GM12875 (cell line): ENCODE results near the gene KHDC1L.
"Not testable (repeated sequence)": the region's sequence is repeated elsewhere in the genome, so short reads cannot be mapped to it uniquely, and the experiment has no call there.

Experiments used
- H3K4me3 ChIP-seq: one replicate; pipeline ENCODE4 v1.5.1; 2011; ENCODE audit warnings: low read depth, low read length, control low read depth
- CTCF ChIP-seq: IDR thresholded peaks from 2 replicates; pipeline ENCODE4 v1.5.1; 2011; ENCODE audit warnings: low read depth, mild to moderate bottlenecking, control low read depth, inconsistent platforms, low read length, moderate library complexity, borderline replicate concordance; ENCODE audit not compliant: insufficient read depth

KHDC1L gene

GRCh38 chr6:73225396-73225795, at the start of gene KHDC1L:
Gene KHDC1L, minus strand, starts transcription at chr6:73225496. Its CDS starts 88 bp downstream, at chr6:73225408.
- no peak within 1 kb of the TSS for H3K4me3 ChIP-seq
- no peak for TF ChIP-seq CTCF

DNA sequence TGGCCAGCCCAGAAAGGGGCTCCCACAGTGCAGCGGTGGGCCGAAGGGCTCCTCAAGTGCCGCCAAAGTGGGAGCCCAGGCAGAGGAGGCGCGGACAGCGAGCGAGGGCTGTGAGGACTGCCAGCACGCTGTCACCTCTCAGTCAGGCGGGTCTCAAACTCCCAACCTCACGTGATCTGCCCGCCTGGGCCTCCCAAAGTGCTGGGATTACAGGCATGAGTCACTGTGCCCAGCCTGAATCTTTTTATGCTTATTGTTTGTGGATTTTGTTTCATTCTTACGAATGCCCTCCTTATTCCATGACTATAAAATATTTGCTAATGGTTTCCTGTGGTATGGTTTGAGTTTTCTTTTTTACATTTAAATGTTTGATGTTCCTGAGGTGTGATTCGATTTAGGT, 44.0 kb upstream of the KHDC1L start:
- not testable (repeated sequence) for H3K4me3 ChIP-seq

DNA sequence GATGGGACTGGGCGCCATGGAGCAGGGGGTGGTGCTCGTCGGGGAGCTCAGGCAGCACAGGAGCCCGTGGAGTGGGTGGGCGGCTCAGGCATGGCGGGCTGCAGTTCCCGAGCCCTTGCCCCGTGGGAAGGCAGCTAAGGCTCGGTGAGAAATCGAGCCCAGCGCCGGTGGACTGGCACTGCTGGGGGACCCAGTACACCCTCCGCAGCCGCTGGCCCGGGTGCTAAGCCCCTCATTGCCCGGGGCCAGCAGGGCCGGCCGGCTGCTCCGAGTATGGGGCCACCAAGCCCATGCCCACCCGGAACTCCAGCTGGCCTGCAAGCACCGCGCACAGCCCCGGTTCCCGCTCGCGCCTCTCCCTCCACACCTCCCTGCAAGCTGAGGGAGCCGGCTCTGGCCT, 43.6 kb upstream of the KHDC1L start:
- H3K4me3 ChIP-seq = not testable (repeated sequence)

- TF ChIP-seq CTCF = no peak
- H3K4me3 ChIP-seq = no peak overlapping the region
These were observed 39.1 kb upstream of the KHDC1L start for GRCh38 chr6:73264446-73264845.

DNA sequence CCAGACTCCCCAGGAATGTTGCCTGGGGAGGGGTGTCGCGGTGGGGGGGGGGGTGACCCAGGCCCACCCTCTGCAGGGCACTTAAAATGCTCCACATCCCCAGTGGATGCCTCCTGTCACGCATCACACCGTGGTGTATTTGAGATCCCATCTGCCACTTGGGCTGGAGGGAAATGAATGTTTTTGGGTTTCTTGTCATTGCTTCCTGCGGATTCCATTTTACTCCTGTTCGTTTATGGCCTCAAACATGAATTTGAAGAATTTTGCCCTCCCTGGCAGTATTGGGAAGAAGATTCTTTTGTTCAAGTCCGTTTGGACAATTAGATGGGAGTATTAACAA, 38.2 kb upstream of the KHDC1L start:
- peak overlapping the region; percentile 84 for H3K4me3 ChIP-seq
- TF ChIP-seq CTCF = no peak

DNA sequence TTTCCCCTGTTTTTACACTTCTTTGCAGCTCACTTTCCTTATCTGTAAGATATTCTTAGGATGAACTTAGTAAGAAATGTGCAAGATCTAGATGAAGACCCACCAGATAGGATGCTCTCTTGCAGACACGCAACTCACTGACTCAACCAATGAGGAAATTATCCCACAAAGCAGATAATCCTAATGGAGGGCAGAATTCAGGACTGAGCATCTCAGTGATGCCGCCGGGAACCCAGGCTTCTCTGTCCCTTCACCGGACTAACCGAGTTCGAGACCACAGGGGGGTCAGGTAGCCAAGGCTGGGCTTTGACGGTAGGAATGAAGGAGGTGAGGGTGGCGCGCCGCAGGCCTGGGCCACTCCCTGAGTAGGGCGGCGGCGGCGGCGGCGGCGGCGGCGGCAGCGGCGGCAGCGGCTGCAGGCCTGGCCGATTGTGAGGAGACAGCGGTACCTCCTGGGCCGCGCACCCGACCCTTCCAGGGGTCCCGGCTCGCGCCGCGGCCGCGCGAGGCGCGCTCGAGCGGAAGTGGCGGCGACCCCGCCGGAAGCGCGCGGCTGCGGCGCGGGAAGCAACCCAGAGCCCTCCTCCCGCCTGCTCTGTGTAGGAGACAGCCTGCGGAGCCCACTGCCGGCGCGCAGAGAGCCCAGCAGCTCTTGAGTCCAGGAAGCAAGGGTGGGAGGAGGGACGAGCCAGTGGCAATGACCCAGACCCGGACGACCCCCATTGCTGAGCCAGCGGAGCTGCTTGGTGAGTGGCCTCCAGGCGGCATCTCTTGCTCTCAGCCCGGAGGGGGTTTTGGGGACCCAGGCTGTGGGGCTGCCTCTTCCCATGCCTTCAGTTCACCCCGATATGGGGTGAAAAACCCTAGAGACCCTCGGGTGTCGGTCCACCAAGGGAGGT, 37.6 kb upstream of the KHDC1L start, which contains the start of gene KHDC1:
TSS of gene KHDC1 (minus strand) at position 526 of the 899 bp plus-strand sequence. CDS start 20,679 bp downstream, outside the sequence.
- no peak for TF ChIP-seq CTCF
- H3K4me3 ChIP-seq = peak within 1 kb of the TSS; percentile 84

GRCh38 chr6:73258721-73259120, 33.4 kb upstream of the KHDC1L start:
- TF ChIP-seq CTCF = no peak
- no peak overlapping the region for H3K4me3 ChIP-seq

GRCh38 chr6:73254323-73254722, 29.0 kb upstream of the KHDC1L start:
- not testable (repeated sequence) for H3K4me3 ChIP-seq

DNA sequence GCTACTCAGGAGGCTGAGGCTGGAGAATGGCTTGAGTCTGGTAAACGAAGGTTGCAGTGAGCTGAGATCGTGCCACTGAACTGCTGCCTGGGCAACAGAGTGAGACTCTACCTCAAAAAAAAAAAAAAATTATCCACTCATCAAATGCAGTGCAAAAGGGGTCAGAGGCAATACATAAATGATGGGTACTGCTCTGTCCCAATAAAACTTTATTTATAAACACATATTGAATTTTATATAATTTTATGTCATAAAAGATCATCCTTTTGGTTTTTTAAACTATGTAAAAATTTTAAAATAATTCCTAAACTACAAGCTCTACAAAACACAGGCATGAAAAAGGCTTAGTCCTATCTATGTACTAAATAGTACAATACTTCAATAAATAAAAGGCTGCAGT, 27.4 kb upstream of the KHDC1L start:
- TF ChIP-seq CTCF = no peak
- H3K4me3 ChIP-seq = no peak overlapping the region
